CD14-positive monocyte (primary cell): ENCODE data around the gene RHPN2. TPM values are rescaled to one million over a fixed set of nuclear protein-coding genes. Genes with fewer than 3 reads are reported as not detected.

Experiments used
- DNase-seq, 3 donors: peaks; one replicate each; pipeline ENCODE4 v3.0.0-alpha.2; 2011 to 2022
- H2AFZ ChIP-seq: 2 replicates; pipeline ENCODE4 v1.6.0; 2012; ENCODE audit warnings: mild to moderate bottlenecking, low read depth, low read length, inconsistent platforms; ENCODE audit not compliant: insufficient read depth, poor library complexity, severe bottlenecking
- H3K27ac ChIP-seq, 2 donors: 1 replicate in 1 of 2; 2 replicates in 1 of 2; pipeline ENCODE4 v1.5.1; 2012 to 2013; ENCODE audit warnings: low read length in 2 of 2, control low read depth in 1 of 2, inconsistent platforms in 1 of 2, low read depth in 1 of 2, mild to moderate bottlenecking in 1 of 2
- H3K27me3 ChIP-seq, 2 donors: one replicate each; pipeline versions ENCODE4 v1.6.0 to v1.6.1; 2011 to 2013; ENCODE audit warnings: low read length in 2 of 2; ENCODE audit not compliant: control insufficient read depth in 2 of 2, insufficient read depth in 2 of 2
- H3K36me3 ChIP-seq, 2 donors: replicated peaks in 1 of 2; 1 replicate in 1 of 2; 2 replicates in 1 of 2; pipeline versions ENCODE4 v1.5.1 to v1.6.1; 2012 to 2013; ENCODE audit warnings: low read length in 2 of 2, control low read depth in 1 of 2, inconsistent platforms in 1 of 2, mild to moderate bottlenecking in 1 of 2; ENCODE audit not compliant: insufficient read depth in 2 of 2, control insufficient read depth in 1 of 2
- H3K4me1 ChIP-seq, 2 donors: 1 replicate in 1 of 2; 2 replicates in 1 of 2; pipeline versions ENCODE4 v1.5.1 to v1.6.1; 2012 to 2013; ENCODE audit warnings: low read length in 2 of 2, control low read depth in 1 of 2, inconsistent platforms in 1 of 2, mild to moderate bottlenecking in 1 of 2, moderate library complexity in 1 of 2; ENCODE audit not compliant: insufficient read depth in 2 of 2, control insufficient read depth in 1 of 2
- H3K4me2 ChIP-seq: replicated peaks from 2 replicates; pipeline ENCODE3; 2012; ENCODE audit warnings: low read length, moderate library complexity, mild to moderate bottlenecking; ENCODE audit not compliant: poor library complexity, severe bottlenecking; ENCODE audit errors: extremely low read depth
- H3K4me3 ChIP-seq, 3 experiments: fragments of 200-600 bp in 1 of 3; sonication (generic) in 1 of 3; replicated peaks in 1 of 3; 1 replicate in 2 of 3; 2 replicates in 1 of 3; pipeline ENCODE4 v1.5.1; 2011 to 2013; ENCODE audit warnings: low read length in 3 of 3, mild to moderate bottlenecking in 3 of 3, control low read depth in 2 of 3, low read depth in 2 of 3, inconsistent platforms in 1 of 3, moderate library complexity in 1 of 3
- H3K79me2 ChIP-seq: 2 replicates; pipeline ENCODE4 v1.6.0; 2012; ENCODE audit warnings: mild to moderate bottlenecking, control low read depth, inconsistent platforms, low read length, moderate library complexity; ENCODE audit not compliant: insufficient read depth
- H3K9ac ChIP-seq: 2 replicates; pipeline ENCODE4 v1.6.0; 2017; ENCODE audit warnings: low read length, mild to moderate bottlenecking; ENCODE audit not compliant: insufficient read depth, poor library complexity, severe bottlenecking
- H3K9me3 ChIP-seq, 2 donors: replicated peaks in 1 of 2; 1 replicate in 1 of 2; 2 replicates in 1 of 2; pipeline versions ENCODE4 v1.5.1 to v1.6.1; 2012 to 2013; ENCODE audit warnings: low read length in 2 of 2, control low read depth in 1 of 2; ENCODE audit not compliant: control insufficient read depth in 1 of 2, insufficient read depth in 1 of 2
- H4K20me1 ChIP-seq: 2 replicates; pipeline ENCODE4 v1.6.0; 2012; ENCODE audit warnings: mild to moderate bottlenecking, low read length, control low read depth, moderate library complexity; ENCODE audit not compliant: insufficient read depth
- H3K27ac Mint-ChIP-seq, 7 donors: one replicate each; pipeline ENCODE4 v1.8.0; 2020; ENCODE audit warnings: mild to moderate bottlenecking in 7 of 7, mixed read lengths in 7 of 7, moderate library complexity in 6 of 7, inconsistent platforms in 2 of 7
- H3K27me3 Mint-ChIP-seq, 3 donors: one replicate each; pipeline ENCODE4 v1.8.0; 2021 to 2022; ENCODE audit warnings: low read depth in 3 of 3, mild to moderate bottlenecking in 3 of 3, mixed read lengths in 3 of 3, moderate library complexity in 3 of 3, inconsistent platforms in 1 of 3
- H3K36me3 Mint-ChIP-seq, 2 donors: one replicate each; pipeline ENCODE4 v1.8.0; 2020; ENCODE audit warnings: mixed read lengths in 2 of 2, inconsistent platforms in 1 of 2, mild to moderate bottlenecking in 1 of 2
- H3K4me1 Mint-ChIP-seq: one replicate; pipeline ENCODE4 v1.8.0; 2020; ENCODE audit warnings: mild to moderate bottlenecking, mixed read lengths
- H3K4me3 Mint-ChIP-seq, 2 donors: one replicate each; pipeline ENCODE4 v1.8.0; 2020; ENCODE audit warnings: mild to moderate bottlenecking in 2 of 2, mixed read lengths in 2 of 2, moderate library complexity in 1 of 2
- H3K9me3 Mint-ChIP-seq, 7 donors: one replicate each; pipeline ENCODE4 v1.8.0; 2020 to 2022; ENCODE audit warnings: mixed read lengths in 7 of 7, mild to moderate bottlenecking in 6 of 7, moderate library complexity in 6 of 7, inconsistent platforms in 2 of 7
- WGBS: methylation state at CpG from one replicate; pipeline ENCODE4 v1.1.5; 2013; ENCODE audit warnings: missing lambda C conversion rate; ENCODE audit not compliant: insufficient coverage; 5-methylcytosine and 5-hydroxymethylcytosine counted together
- intact Hi-C, 2 donors: fragments of 100-400 bp; cut with micrococcal nuclease; formaldehyde crosslinking; loops; one replicate each; pipeline versions ENCODE4 v1.15.0 to v1.15.1; 2023
- polyA plus RNA-seq, 3 donors: library from polyadenylated mRNA; depleted of rRNA in 1 of 3; unstranded in 2 of 3; stranded (reverse) in 1 of 3; fragments of 300-500 nt in 2 of 3; fragments of >200 nt in 1 of 3; fragmentation: Illumina TruSeq in 2 of 3; gene quantifications; 1 replicate in 2 of 3; 2 replicates in 1 of 3; pipeline ENCODE4 v1.2.3, GENCODE V29; 2012 to 2021
- TF ChIP-seq, protein P1 (sequence below): fragments of 200-600 bp; IDR thresholded peaks from one replicate; pipeline ENCODE4 v1.8.0; 2022; ENCODE audit warnings: antibody characterized with exemption, mild to moderate bottlenecking

RHPN2 gene
- polyA plus RNA-seq, 3 donors: 0.16 to 0.93 (median 0.51) TPM

DNA sequence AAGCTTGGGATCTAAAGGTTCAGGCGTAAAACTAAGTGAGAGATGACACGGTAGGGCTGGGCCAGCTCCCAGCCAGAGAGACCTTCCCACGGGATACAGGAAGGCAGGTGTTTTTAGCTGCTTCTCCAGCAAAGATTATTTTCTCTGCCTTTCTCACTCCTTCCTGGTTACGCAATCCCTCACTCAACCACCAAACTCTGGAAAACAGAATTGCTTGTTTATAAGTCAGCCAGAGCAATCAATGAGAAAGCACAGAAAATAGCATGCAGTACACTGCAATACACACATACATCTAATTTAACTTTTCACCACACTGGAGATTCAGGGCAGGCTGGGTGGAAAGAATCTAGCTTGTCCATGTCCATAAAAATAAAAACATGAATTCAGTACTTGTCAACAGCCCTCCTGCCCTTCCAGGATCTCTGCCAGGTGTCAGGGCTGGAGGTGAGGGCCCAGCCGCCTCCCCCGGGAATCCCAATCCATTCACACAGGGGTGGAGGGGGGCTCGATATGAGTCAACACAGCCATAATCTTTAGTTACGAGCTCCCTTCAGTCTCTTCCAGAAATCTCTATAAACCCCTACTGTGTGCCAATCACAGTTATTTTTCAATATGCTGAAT is 12.2 kb downstream of the RHPN2 start:
- no peak overlapping the region for H3K4me3 Mint-ChIP-seq
- peaks cover 5 to 13% (median 10%) of the 10 kb centered on the region in 3 donors for H3K27me3 Mint-ChIP-seq
- peaks cover 0 to 6% (median 0%) of the 10 kb centered on the region in 7 donors for H3K9me3 Mint-ChIP-seq
- Histone ChIP-seq H3K27ac (no peak overlapping the region), H4K20me1 (no peaks in the 10 kb centered on the region), H3K4me3 (no peak overlapping the region), H3K79me2 (no peaks in the 10 kb centered on the region), H3K9ac (no peak overlapping the region), H3K4me2 (no peak overlapping the region), H3K9me3 (no peaks in the 10 kb centered on the region), H2AFZ (no peak overlapping the region), H3K27me3 (no peaks in the 10 kb centered on the region), H3K4me1 (no peaks in the 10 kb centered on the region), H3K36me3 (no peaks in the 10 kb centered on the region)
- H3K27ac Mint-ChIP-seq: no peak overlapping the region
- 40% methylated on average over 2 of the region's 8 CpGs for WGBS
- TF ChIP-seq, protein P1, sequence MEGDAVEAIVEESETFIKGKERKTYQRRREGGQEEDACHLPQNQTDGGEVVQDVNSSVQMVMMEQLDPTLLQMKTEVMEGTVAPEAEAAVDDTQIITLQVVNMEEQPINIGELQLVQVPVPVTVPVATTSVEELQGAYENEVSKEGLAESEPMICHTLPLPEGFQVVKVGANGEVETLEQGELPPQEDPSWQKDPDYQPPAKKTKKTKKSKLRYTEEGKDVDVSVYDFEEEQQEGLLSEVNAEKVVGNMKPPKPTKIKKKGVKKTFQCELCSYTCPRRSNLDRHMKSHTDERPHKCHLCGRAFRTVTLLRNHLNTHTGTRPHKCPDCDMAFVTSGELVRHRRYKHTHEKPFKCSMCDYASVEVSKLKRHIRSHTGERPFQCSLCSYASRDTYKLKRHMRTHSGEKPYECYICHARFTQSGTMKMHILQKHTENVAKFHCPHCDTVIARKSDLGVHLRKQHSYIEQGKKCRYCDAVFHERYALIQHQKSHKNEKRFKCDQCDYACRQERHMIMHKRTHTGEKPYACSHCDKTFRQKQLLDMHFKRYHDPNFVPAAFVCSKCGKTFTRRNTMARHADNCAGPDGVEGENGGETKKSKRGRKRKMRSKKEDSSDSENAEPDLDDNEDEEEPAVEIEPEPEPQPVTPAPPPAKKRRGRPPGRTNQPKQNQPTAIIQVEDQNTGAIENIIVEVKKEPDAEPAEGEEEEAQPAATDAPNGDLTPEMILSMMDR: no peak
- no peak for DNase-seq
- H3K4me1 Mint-ChIP-seq: no peaks in the 10 kb centered on the region
- intact Hi-C loops: no loop called here
- no peaks in the 10 kb centered on the region for H3K36me3 Mint-ChIP-seq

DNA sequence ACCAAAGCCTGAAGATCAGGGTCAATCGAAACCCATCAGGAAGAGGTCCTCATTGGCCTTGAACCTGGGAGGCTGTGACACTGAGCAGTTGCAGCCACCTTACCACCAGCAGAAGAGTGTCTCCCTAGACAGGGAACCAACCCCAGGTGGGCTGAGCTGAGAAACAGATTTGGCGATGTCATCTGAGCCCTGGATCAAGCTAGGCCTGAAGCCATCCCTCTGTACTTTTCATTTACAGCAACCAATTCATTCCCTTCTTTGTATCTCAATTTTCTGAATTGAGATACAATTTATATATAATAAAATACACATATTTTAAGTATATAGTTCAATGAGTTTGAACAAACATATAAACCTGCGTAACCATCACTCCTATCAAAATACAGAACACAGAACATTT is 14.6 kb downstream of the RHPN2 start:
- H3K79me2 ChIP-seq: no peaks in the 10 kb centered on the region
- intact Hi-C loops: no loop called here
- H4K20me1 ChIP-seq: no peaks in the 10 kb centered on the region
- no peaks in the 10 kb centered on the region for H3K4me1 ChIP-seq
- H3K36me3 Mint-ChIP-seq: no peaks in the 10 kb centered on the region
- H3K4me3 ChIP-seq: no peak overlapping the region
- H3K9me3 ChIP-seq: no peaks in the 10 kb centered on the region
- peaks cover 0 to 6% (median 0%) of the 10 kb centered on the region in 7 donors for H3K9me3 Mint-ChIP-seq
- TF ChIP-seq, protein P1: no peak
- no peak overlapping the region for H3K4me2 ChIP-seq
- no peaks in the 10 kb centered on the region for H3K27me3 ChIP-seq
- no peaks in the 10 kb centered on the region for H3K4me1 Mint-ChIP-seq
- no peak overlapping the region for H3K4me3 Mint-ChIP-seq
- H2AFZ ChIP-seq: no peak overlapping the region
- no peak overlapping the region for H3K27ac Mint-ChIP-seq
- H3K27me3 Mint-ChIP-seq: peaks cover 4 to 17% (median 13%) of the 10 kb centered on the region in 3 donors
- 100% methylated on average over 1 of the region's 3 CpGs for WGBS
- no peak overlapping the region for H3K27ac ChIP-seq
- no peak overlapping the region for H3K9ac ChIP-seq
- no peaks in the 10 kb centered on the region for H3K36me3 ChIP-seq
- DNase-seq: no peak
